HG02623 (cell line): Measurements from ENCODE around the gene PDZD2.

Experiments used
- ATAC-seq: cut with Tn5 transposase; IDR thresholded peaks from one replicate; pipeline ENCODE4 v1.9.1; 2021; ENCODE audit warnings: moderate library complexity; ENCODE audit not compliant: unreplicated experiment

PDZD2 gene

DNA sequence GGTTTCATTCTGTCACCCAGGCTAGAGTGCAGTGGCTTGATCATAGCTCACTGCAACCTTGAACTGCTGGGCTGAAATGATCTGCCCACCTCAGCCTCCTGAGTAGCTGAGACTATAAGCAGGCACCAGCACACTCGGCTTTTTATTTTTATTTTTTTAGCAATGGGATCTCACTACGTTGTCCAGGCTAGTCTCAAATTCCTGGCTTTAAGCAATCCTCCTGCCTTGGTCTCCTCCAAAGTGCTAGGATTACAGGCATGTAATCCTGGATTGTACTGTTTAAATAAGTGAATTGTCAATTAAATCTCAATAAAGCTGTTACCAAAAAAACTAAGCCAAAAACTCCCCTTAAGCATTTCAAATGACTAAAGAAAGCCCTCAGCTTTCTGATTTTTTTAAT, 516.3 kb downstream of the PDZD2 start:
- no peak for ATAC-seq

GRCh38 chr5:32156635-32157034, 517.7 kb downstream of the PDZD2 start:
- no peak for ATAC-seq

DNA sequence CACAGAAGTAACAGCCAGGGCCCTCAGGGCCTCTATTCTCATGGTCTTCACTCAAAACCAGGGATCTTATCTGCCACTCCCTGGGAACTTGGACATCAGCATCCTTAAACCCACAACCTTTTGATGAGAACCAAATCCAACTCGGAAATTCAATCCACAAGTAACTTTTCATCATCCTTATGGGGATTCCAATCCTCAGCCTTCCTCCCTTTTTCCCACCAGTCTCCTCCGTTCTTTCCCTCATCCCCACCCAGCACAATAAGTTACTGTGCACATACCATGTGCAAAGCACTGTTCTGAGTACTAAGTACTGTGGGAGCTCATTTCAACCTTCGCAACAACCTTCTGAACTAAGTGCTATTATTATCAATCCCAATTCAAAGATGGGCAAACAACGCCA, 518.1 kb downstream of the PDZD2 start:
- ATAC-seq, result no peak

DNA sequence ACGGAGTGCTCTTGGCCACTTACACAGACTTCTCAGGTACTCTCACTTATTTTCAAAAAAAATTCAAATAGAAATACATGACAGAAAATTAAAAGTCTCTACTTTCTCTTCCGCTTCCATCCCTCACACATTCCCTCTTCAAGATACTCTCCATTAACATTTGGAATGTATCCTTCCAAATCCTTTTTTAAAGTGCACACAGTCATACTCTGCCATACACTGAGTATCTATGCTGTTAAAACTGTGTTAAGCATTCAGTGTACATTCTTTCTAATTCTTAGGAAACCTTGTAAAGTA, 519.7 kb downstream of the PDZD2 start:
- ATAC-seq, result no peak

DNA sequence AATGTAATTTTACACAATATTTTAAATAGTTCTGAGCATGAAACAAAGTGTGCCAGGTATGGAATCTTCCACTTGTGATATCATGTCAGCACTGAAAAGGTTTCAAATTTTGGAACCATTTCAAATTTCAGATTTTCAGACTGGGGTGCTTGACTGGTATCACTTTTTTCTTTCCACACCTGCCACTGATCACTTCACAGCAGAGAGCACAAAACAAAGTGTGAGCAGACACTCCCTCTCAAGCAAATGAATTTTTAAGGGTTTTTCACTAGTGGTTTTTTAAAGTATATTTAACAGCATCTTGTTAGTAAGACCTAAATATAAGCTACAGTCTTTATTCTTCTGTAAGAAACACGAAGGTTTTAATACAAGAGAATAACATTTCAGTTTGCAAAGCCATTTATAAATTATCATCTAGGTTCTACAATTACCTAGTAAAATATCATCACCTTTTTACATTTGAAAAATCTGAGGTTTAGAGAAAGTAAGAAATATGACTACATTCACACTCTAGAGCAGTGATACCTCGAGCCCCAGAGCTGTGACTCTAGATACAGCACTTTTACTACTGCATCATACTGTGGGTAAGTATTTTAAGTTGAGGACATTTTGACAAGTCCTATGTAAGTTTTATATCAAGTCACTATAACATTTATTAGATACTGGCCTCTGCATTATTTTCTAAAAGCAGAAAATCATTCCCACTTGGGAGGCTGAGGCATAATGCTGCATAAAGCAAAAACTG, 520.6 kb downstream of the PDZD2 start:
- ATAC-seq, result no peak

- ATAC-seq, result no peak
Observed at GRCh38 chr5:32160228-32160627, 521.3 kb downstream of the PDZD2 start.
